ENCODE data around the gene LRRIQ3. TPM values are rescaled to one million over a fixed set of nuclear protein-coding genes. Genes with fewer than 3 reads are reported as not detected.

Gene LRRIQ3
- total and polyA plus RNA-seq, 10 of the 15 experiments (the other 5 are each of a cell fraction or from before 2014, with no cell fraction given): 1.1 to 5.1 (median 2.7) TPM

DNA sequence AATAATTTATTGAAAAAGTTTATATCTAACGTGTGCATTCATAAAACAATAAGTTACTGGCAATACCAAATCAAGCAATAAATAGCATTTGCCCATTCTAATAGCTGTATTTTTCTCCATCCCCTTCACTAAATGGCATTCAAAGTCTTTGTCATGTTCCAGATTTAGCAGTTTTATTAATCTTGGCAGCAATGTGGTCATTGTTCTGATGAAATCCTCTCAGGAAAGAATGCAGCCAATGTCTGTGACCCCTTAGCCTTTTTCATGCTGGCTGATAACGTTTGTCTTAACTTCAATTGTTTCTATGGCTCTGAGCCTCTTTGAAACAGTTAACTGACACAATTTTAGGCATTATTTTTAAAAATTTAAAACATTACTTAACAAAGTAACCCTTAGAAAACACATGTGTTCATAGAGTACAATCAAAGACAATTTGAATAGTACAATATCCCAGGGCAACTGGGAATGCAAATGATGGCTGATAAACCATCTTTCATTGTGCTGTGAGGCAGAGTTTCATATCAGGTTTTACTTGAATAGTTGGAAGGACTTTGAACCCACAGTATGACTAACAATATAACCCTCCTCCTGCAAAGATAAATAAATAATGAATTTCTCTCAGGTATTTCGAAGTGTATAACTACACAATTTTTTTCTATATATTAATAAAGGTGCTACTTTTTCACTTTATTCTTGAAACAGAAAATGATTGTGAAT is 217.5 kb downstream of the LRRIQ3 start:
- TF ChIP-seq RCOR1 (conservative IDR thresholded peaks at IDR 0.05; ENCODE audit: low read depth, low read length) (no peak), RB1 (IDR thresholded peaks at IDR 0.05; ENCODE audit: borderline replicate concordance) (no peak), DPF2 (IDR thresholded peaks at IDR 0.05) (peak; percentile 25; the same call in 1 of the 2 replicates), MTA2 (IDR thresholded peaks at IDR 0.05; ENCODE audit: low read depth) (peak; percentile 40; the same call in 1 of the 2 replicates)
- H3K4me3 ChIP-seq: no peak overlapping the region
- DNase-seq (ENCODE audit: low read depth, low spot score) (no peak), ATAC-seq (peak; percentile 53), FAIRE-seq (no peak)
- in situ Hi-C loops (cut with MboI) (no loop called here), intact Hi-C loops (cut with micrococcal nuclease; ENCODE audit: unreplicated experiment) (no loop called here)
- H3K4me1 ChIP-seq (ENCODE audit: control insufficient read depth, insufficient read depth, low read length): no peaks in the 10 kb centered on the region
- H3K9me3 ChIP-seq (replicated peaks; ENCODE audit: control insufficient read depth, insufficient read depth, low read length): no peaks in the 10 kb centered on the region
- WGBS (ENCODE audit: insufficient coverage, insufficient replicate concordance, low lambda C conversion rate, missing lambda C conversion rate): 0% methylated on average over 3 of the region's 3 CpGs
- H3K27me3 ChIP-seq (replicated peaks in 1 of 2; ENCODE audit: control insufficient read depth in 2 of 2, insufficient read depth in 2 of 2, low read length in 1 of 2): no peaks in the 10 kb centered on the region
- RAD21 ChIA-PET (ENCODE audit: unreplicated experiment): interaction anchor here (1.0 kb wide), 1 partner anchor 13 kb away, joined by 3 read pairs; no protein-coding TSS in a partner anchor
- CTCF ChIA-PET: interaction anchor here (0.9 to 1.0 kb wide), 2 partner anchors 141 to 488 kb away, joined by 3 read pairs; no protein-coding TSS in a partner anchor
- H2AFZ ChIP-seq (ENCODE audit: control insufficient read depth, low read depth, low read length): no peak overlapping the region
- no peaks in the 10 kb centered on the region for H3K79me2 ChIP-seq (ENCODE audit: control insufficient read depth, insufficient read depth, low read length)
- no peaks in the 10 kb centered on the region for H3K36me3 ChIP-seq (ENCODE audit: control insufficient read depth in 2 of 2, insufficient read depth in 2 of 2, low read length in 1 of 2)
- H3K9ac ChIP-seq (ENCODE audit: control insufficient read depth, insufficient read depth, low read length): no peak overlapping the region
- no peak overlapping the region for H3K4me2 ChIP-seq (ENCODE audit: control insufficient read depth, insufficient read depth)
- BruUV-seq (replicated peaks): no TSS peak
- POLR2A ChIA-PET: no interaction called here
- H3K27ac ChIP-seq (ENCODE audit: control insufficient read depth, insufficient read depth): no peak overlapping the region
- SMC1A ChIA-PET (ENCODE audit: uncharacterized antibody, unreplicated experiment): interaction anchor here (1.1 to 2.7 kb wide), 4 partner anchors 13 to 755 kb away, joined by 3 to 7 read pairs (median 4); no protein-coding TSS in a partner anchor
- H4K20me1 ChIP-seq (ENCODE audit: control insufficient read depth, insufficient read depth): no peaks in the 10 kb centered on the region

GRCh38 chr1:73979684-73980083 is 218.3 kb downstream of the LRRIQ3 start:
- no peak for DNase-seq (ENCODE audit: low read depth, low spot score)
- WGBS (ENCODE audit: insufficient coverage, insufficient replicate concordance, low lambda C conversion rate, missing lambda C conversion rate): 26% methylated on average over 2 of the region's 2 CpGs
- Histone ChIP-seq H3K4me2 (ENCODE audit: control insufficient read depth, insufficient read depth) (no peak overlapping the region), H3K79me2 (ENCODE audit: control insufficient read depth, insufficient read depth, low read length) (no peaks in the 10 kb centered on the region), H4K20me1 (ENCODE audit: control insufficient read depth, insufficient read depth) (no peaks in the 10 kb centered on the region), H3K4me1 (ENCODE audit: control insufficient read depth, insufficient read depth, low read length) (no peaks in the 10 kb centered on the region), H3K36me3 (ENCODE audit: control insufficient read depth in 2 of 2, insufficient read depth in 2 of 2, low read length in 1 of 2) (no peaks in the 10 kb centered on the region), H3K27me3 (replicated peaks in 1 of 2; ENCODE audit: control insufficient read depth in 2 of 2, insufficient read depth in 2 of 2, low read length in 1 of 2) (no peaks in the 10 kb centered on the region), H3K9me3 (replicated peaks; ENCODE audit: control insufficient read depth, insufficient read depth, low read length) (no peaks in the 10 kb centered on the region), H2AFZ (ENCODE audit: control insufficient read depth, low read depth, low read length) (no peak overlapping the region), H3K27ac (ENCODE audit: control insufficient read depth, insufficient read depth) (no peak overlapping the region), H3K4me3 (no peak overlapping the region), H3K9ac (ENCODE audit: control insufficient read depth, insufficient read depth, low read length) (no peak overlapping the region)
- ChIA-PET POLR2A (no interaction called here), CTCF (interaction anchor here (1.0 kb wide), 1 partner anchor 8 kb away, joined by 3 read pairs; no protein-coding TSS in a partner anchor), SMC1A (ENCODE audit: uncharacterized antibody, unreplicated experiment) (interaction anchor here (0.8 to 2.7 kb wide), 3 partner anchors 20 to 77 kb away, joined by 4 to 7 read pairs (median 5); no protein-coding TSS in a partner anchor), RAD21 (ENCODE audit: unreplicated experiment) (no interaction called here)
- ATAC-seq: no peak
- intact Hi-C loops (cut with micrococcal nuclease; ENCODE audit: unreplicated experiment) (no loop called here), in situ Hi-C loops (cut with MboI) (no loop called here)
- no peak for FAIRE-seq
- no TSS peak for BruUV-seq (replicated peaks)
- TF ChIP-seq POLR2A (IDR thresholded peaks at IDR 0.05; ENCODE audit: low read depth, low read length): no peak
- no peak for TF ChIP-seq ZNF274 (IDR thresholded peaks at IDR 0.05; ENCODE audit: insufficient read depth, insufficient read length)
- no peak for TF ChIP-seq RAD21 (IDR thresholded peaks at IDR 0.05; ENCODE audit: insufficient read depth, low read depth, low read length)
- no peak for TF ChIP-seq ZBED1 (IDR thresholded peaks at IDR 0.05; ENCODE audit: borderline replicate concordance)
- TF ChIP-seq NFXL1 (IDR thresholded peaks at IDR 0.05; ENCODE audit: borderline replicate concordance): no peak
- no peak for TF ChIP-seq ZZZ3 (IDR thresholded peaks at IDR 0.05; ENCODE audit: control insufficient read depth, insufficient read length, low read depth)
- no peak for TF ChIP-seq POU2F2 (IDR thresholded peaks at IDR 0.05; ENCODE audit: borderline replicate concordance, low read depth, low read length)
- TF ChIP-seq, protein P1, sequence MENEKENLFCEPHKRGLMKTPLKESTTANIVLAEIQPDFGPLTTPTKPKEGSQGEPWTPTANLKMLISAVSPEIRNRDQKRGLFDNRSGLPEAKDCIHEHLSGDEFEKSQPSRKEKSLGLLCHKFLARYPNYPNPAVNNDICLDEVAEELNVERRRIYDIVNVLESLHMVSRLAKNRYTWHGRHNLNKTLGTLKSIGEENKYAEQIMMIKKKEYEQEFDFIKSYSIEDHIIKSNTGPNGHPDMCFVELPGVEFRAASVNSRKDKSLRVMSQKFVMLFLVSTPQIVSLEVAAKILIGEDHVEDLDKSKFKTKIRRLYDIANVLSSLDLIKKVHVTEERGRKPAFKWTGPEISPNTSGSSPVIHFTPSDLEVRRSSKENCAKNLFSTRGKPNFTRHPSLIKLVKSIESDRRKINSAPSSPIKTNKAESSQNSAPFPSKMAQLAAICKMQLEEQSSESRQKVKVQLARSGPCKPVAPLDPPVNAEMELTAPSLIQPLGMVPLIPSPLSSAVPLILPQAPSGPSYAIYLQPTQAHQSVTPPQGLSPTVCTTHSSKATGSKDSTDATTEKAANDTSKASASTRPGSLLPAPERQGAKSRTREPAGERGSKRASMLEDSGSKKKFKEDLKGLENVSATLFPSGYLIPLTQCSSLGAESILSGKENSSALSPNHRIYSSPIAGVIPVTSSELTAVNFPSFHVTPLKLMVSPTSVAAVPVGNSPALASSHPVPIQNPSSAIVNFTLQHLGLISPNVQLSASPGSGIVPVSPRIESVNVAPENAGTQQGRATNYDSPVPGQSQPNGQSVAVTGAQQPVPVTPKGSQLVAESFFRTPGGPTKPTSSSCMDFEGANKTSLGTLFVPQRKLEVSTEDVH (IDR thresholded peaks at IDR 0.05; ENCODE audit: low read depth, partially characterized antibody): no peak
